CD4-positive, alpha-beta memory T cell (primary cell): ENCODE data around the gene EIF1B. TPM values are rescaled to one million over a fixed set of nuclear protein-coding genes. Genes with fewer than 3 reads are reported as not detected.
"Not testable (repeated sequence)": the region's sequence is repeated elsewhere in the genome, so short reads cannot be mapped to it uniquely, and the experiment has no call there.

ENCODE experiments used
- CTCF ChIA-PET: fragments of 350-600 bp; sonication (Branson Sonifier 250); formaldehyde crosslinking; loops from one replicate; lab custom pipeline; 2021; ENCODE audit warnings: inconsistent platforms; ENCODE audit not compliant: partially characterized antibody; lab: Charles Lee
- POLR2A ChIA-PET: fragments of 350-600 bp; sonication (Branson Sonifier 250); formaldehyde crosslinking; loops from one replicate; lab custom pipeline; 2021; ENCODE audit not compliant: partially characterized antibody; lab: Charles Lee
- DNase-seq, 5 donors: peaks; one replicate each; pipeline versions ENCODE4 v3.0.0 to v3.0.0-alpha.2; 2020 to 2022; ENCODE audit warnings: mixed read lengths in 1 of 5
- H3K27ac ChIP-seq: one replicate; pipeline ENCODE4 v1.7.0; 2013; ENCODE audit warnings: low read depth, low read length
- H3K27me3 ChIP-seq: 2 replicates; pipeline ENCODE4 v1.7.0; 2013; ENCODE audit warnings: mild to moderate bottlenecking, low read length, moderate library complexity; ENCODE audit not compliant: insufficient read depth
- H3K36me3 ChIP-seq: 2 replicates; pipeline ENCODE4 v1.7.0; 2013; ENCODE audit warnings: mild to moderate bottlenecking, low read length, moderate library complexity; ENCODE audit not compliant: insufficient read depth
- H3K4me1 ChIP-seq: 2 replicates; pipeline ENCODE4 v1.7.0; 2013; ENCODE audit warnings: mild to moderate bottlenecking, low read length, moderate library complexity; ENCODE audit not compliant: insufficient read depth
- H3K4me3 ChIP-seq, 2 donors: one replicate each; pipeline ENCODE4 v1.7.0; 2013; ENCODE audit warnings: low read length in 2 of 2, mild to moderate bottlenecking in 1 of 2
- H3K9me3 ChIP-seq, 2 donors: one replicate each; pipeline ENCODE4 v1.7.0; 2013; ENCODE audit warnings: low read length in 2 of 2, control low read depth in 1 of 2; ENCODE audit not compliant: control insufficient read depth in 1 of 2
- H3K27ac Mint-ChIP-seq, 7 donors: one replicate each; pipeline ENCODE4 v1.8.0; 2020 to 2021; ENCODE audit warnings: mixed read lengths in 7 of 7, mild to moderate bottlenecking in 6 of 7, inconsistent platforms in 3 of 7, moderate library complexity in 3 of 7
- H3K27me3 Mint-ChIP-seq, 2 donors: one replicate each; pipeline ENCODE4 v1.8.0; 2020 to 2021; ENCODE audit warnings: mixed read lengths in 2 of 2
- H3K36me3 Mint-ChIP-seq, 2 donors: one replicate each; pipeline ENCODE4 v1.8.0; 2020 to 2021; ENCODE audit warnings: mixed read lengths in 2 of 2, inconsistent platforms in 1 of 2, mild to moderate bottlenecking in 1 of 2
- H3K4me1 Mint-ChIP-seq, 4 donors: one replicate each; pipeline ENCODE4 v1.8.0; 2020 to 2021; ENCODE audit warnings: mixed read lengths in 4 of 4, mild to moderate bottlenecking in 1 of 4
- H3K4me3 Mint-ChIP-seq, 8 donors: one replicate each; pipeline ENCODE4 v1.8.0; 2020 to 2021; ENCODE audit warnings: mixed read lengths in 8 of 8, mild to moderate bottlenecking in 7 of 8, moderate library complexity in 6 of 8, inconsistent platforms in 3 of 8
- H3K9me3 Mint-ChIP-seq, 8 donors: one replicate each; pipeline ENCODE4 v1.8.0; 2020 to 2021; ENCODE audit warnings: mixed read lengths in 8 of 8, mild to moderate bottlenecking in 5 of 8, inconsistent platforms in 3 of 8, moderate library complexity in 1 of 8
- intact Hi-C: fragments of 100-400 bp; cut with micrococcal nuclease; formaldehyde crosslinking; loops from one replicate; pipeline ENCODE4 v1.15.1; 2023
- polyA plus RNA-seq, 2 donors: library from polyadenylated mRNA; unstranded; fragments of 300-500 nt; fragmentation: Illumina TruSeq; gene quantifications; one replicate each; pipeline ENCODE4 v1.2.3, GENCODE V29; 2021
- total RNA-seq, 2 experiments: library from RNA; stranded (reverse); gene quantifications; one replicate each; pipeline ENCODE4 v1.2.3, GENCODE V29; 2021

EIF1B gene
- total and polyA plus RNA-seq, 4 experiments from 2014 or later, result 36.5 to 61.2 (median 60.2) TPM

DNA sequence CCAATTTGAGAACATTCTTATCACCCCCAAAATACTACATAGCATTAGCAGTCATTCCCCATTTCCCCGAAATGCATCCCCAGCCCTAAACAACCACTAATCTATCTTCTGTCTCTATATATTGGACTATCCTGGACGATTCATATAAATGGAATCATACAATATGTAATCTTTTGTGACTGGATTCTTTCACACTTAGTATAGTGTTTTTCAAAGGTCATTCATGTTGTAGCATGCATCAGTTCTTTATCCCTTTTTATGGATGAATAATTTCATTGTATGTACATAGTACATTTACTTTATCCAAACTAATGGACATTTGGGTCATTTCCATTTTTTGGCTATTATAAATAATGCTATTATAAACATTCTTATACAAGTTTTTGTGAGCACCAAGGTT, 27.5 kb upstream of the EIF1B start:
- intact Hi-C loops, result no loop called here
- no peak overlapping the region for H3K4me3 Mint-ChIP-seq
- POLR2A ChIA-PET, result no interaction called here
- H3K9me3 ChIP-seq, result no peaks in the 10 kb centered on the region
- CTCF ChIA-PET, result no interaction called here
- H3K36me3 ChIP-seq, result no peaks in the 10 kb centered on the region
- no peak for DNase-seq
- H3K27me3 Mint-ChIP-seq, result no peaks in the 10 kb centered on the region
- H3K4me1 Mint-ChIP-seq, result no peaks in the 10 kb centered on the region
- peaks cover 0 to 1% of the 10 kb centered on the region in 2 donors for H3K36me3 Mint-ChIP-seq
- H3K4me1 ChIP-seq, result no peaks in the 10 kb centered on the region
- peaks cover 0 to 2% (median 0%) of the 10 kb centered on the region in 8 donors for H3K9me3 Mint-ChIP-seq
- no peaks in the 10 kb centered on the region for H3K27me3 ChIP-seq
- H3K27ac ChIP-seq, result no peak overlapping the region
- no peak overlapping the region for H3K4me3 ChIP-seq
- no peak overlapping the region for H3K27ac Mint-ChIP-seq

- H3K9me3 ChIP-seq, H3K27me3 ChIP-seq, H3K36me3 ChIP-seq, CTCF ChIA-PET, H3K27ac ChIP-seq, H3K4me3 Mint-ChIP-seq, H3K4me1 Mint-ChIP-seq, H3K27me3 Mint-ChIP-seq, DNase-seq, H3K9me3 Mint-ChIP-seq, intact Hi-C loops, H3K4me3 ChIP-seq, H3K36me3 Mint-ChIP-seq, POLR2A ChIA-PET, H3K27ac Mint-ChIP-seq, H3K4me1 ChIP-seq: not testable (repeated sequence)
Measured at GRCh38 chr3:40283057-40283456, 26.4 kb upstream of the EIF1B start.

GRCh38 chr3:40287248-40287647, 22.3 kb upstream of the EIF1B start:
- Mint-ChIP-seq H3K27me3 (no peaks in the 10 kb centered on the region), H3K36me3 (peaks cover 8 to 16% of the 10 kb centered on the region in 2 donors), H3K9me3 (peaks cover 0 to 5% (median 0%) of the 10 kb centered on the region in 8 donors), H3K27ac (no peak overlapping the region), H3K4me1 (peaks cover 0 to 9% (median 0%) of the 10 kb centered on the region in 4 donors), H3K4me3 (no peak overlapping the region)
- no peak overlapping the region for H3K27ac ChIP-seq
- no peaks in the 10 kb centered on the region for H3K36me3 ChIP-seq
- no peaks in the 10 kb centered on the region for H3K9me3 ChIP-seq
- no peaks in the 10 kb centered on the region for H3K4me1 ChIP-seq
- ChIA-PET POLR2A (no interaction called here), CTCF (interaction anchor here (1.4 kb wide), 1 partner anchor 96 kb away, joined by 3 read pairs; no protein-coding TSS in a partner anchor)
- H3K4me3 ChIP-seq, result no peak overlapping the region
- intact Hi-C loops, result no loop called here
- no peaks in the 10 kb centered on the region for H3K27me3 ChIP-seq
- no peak for DNase-seq

DNA sequence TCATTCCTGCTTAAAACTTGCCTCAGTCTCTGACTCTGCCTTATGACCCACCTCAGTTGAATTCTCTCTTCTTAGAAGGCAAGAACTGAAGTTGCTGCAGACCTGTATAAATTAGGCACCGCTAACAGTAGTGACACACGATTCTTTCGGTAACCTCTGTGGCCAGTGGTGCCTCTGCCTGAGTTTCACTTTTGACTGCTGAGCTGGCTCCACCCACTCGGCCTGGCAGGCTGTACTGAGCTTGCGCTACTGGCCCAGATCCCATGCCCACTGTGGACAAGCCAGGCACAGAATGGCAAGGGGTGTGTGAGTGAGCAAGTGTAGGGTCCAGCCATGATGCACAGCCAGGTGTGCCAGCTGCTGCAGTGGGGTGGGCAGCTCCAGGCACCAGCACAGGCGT, 19.1 kb upstream of the EIF1B start:
- H3K36me3 ChIP-seq, result no peaks in the 10 kb centered on the region
- H3K9me3 ChIP-seq, result no peaks in the 10 kb centered on the region
- H3K4me1 Mint-ChIP-seq, result peaks cover 0 to 9% (median under 1%) of the 10 kb centered on the region in 4 donors
- DNase-seq, result peak in 4 of 5 donors; percentile 12 to 44 (median 27)
- H3K27ac ChIP-seq, result no peak overlapping the region
- peak overlapping the region; percentile 11 to 90 (median 83) for H3K27ac Mint-ChIP-seq
- peak overlapping the region; percentile 37 to 82 (median 68) for H3K4me3 Mint-ChIP-seq
- ChIA-PET CTCF (interaction anchor here (1.7 kb wide), 1 partner anchor 18 kb away, joined by 6 read pairs; no protein-coding TSS in a partner anchor), POLR2A (no interaction called here)
- peaks cover 0 to 5% (median 0%) of the 10 kb centered on the region in 8 donors for H3K9me3 Mint-ChIP-seq
- no peaks in the 10 kb centered on the region for H3K27me3 Mint-ChIP-seq
- no peaks in the 10 kb centered on the region for H3K27me3 ChIP-seq
- intact Hi-C loops, result no loop called here
- H3K36me3 Mint-ChIP-seq, result peaks cover 17 to 27% of the 10 kb centered on the region in 2 donors
- no peak overlapping the region for H3K4me3 ChIP-seq
- H3K4me1 ChIP-seq, result no peaks in the 10 kb centered on the region

DNA sequence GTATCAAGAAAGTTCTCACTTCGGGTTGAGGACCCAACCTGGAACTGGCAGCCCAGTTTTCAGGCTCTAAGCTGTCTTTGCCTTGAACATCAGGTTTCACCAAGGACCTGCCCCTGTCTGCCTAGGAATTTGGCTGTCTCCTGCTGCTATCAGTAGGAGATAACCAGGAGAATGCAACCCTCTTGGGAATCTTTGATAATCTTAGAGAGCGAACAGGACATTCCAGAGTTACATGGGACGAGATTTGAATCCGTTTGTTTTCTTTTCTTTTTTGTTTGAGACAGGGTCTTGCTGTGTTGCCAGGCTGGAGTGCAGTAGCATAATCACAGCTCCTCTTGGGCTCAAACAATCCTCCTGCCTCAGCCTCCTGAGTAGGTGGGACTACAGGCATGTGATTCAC, 18.0 kb upstream of the EIF1B start:
- no peak overlapping the region for H3K4me3 Mint-ChIP-seq

GRCh38 chr3:40292637-40293349, 16.7 kb upstream of the EIF1B start:
- peaks cover 24 to 32% of the 10 kb centered on the region in 2 donors for H3K36me3 Mint-ChIP-seq
- no peaks in the 10 kb centered on the region for H3K36me3 ChIP-seq
- DNase-seq, result no peak
- POLR2A ChIA-PET, result no interaction called here
- H3K9me3 ChIP-seq, result no peaks in the 10 kb centered on the region
- no peak overlapping the region for H3K27ac ChIP-seq
- intact Hi-C loops, result no loop called here
- no peaks in the 10 kb centered on the region for H3K27me3 Mint-ChIP-seq
- H3K27ac Mint-ChIP-seq, result no peak overlapping the region
- H3K9me3 Mint-ChIP-seq, result peaks cover 0 to 3% (median 0%) of the 10 kb centered on the region in 8 donors
- no peak overlapping the region for H3K4me3 Mint-ChIP-seq
- no peak overlapping the region for H3K4me3 ChIP-seq
- CTCF ChIA-PET, result interaction anchor here (2.0 kb wide), 1 partner anchor 16 kb away, joined by 5 read pairs; no protein-coding TSS in a partner anchor
- H3K4me1 ChIP-seq, result no peaks in the 10 kb centered on the region
- peaks cover 0 to 9% (median under 1%) of the 10 kb centered on the region in 4 donors for H3K4me1 Mint-ChIP-seq
- no peaks in the 10 kb centered on the region for H3K27me3 ChIP-seq

More for the DNA sequence above, 18.0 kb upstream of the EIF1B start:
- intact Hi-C loops, result no loop called here
- ChIA-PET CTCF (no interaction called here), POLR2A (no interaction called here)
- Histone ChIP-seq H3K27me3 (no peaks in the 10 kb centered on the region), H3K4me3 (no peak overlapping the region), H3K4me1 (no peaks in the 10 kb centered on the region), H3K9me3 (no peaks in the 10 kb centered on the region), H3K36me3 (no peaks in the 10 kb centered on the region), H3K27ac (no peak overlapping the region)
- H3K4me1 Mint-ChIP-seq, result peaks cover 0 to 9% (median under 1%) of the 10 kb centered on the region in 4 donors
- H3K27me3 Mint-ChIP-seq, result no peaks in the 10 kb centered on the region
- H3K27ac Mint-ChIP-seq, result peak overlapping the region in 1 of 7 donors; percentile 36
- peaks cover 0 to 3% (median 0%) of the 10 kb centered on the region in 8 donors for H3K9me3 Mint-ChIP-seq
- no peak for DNase-seq
- H3K36me3 Mint-ChIP-seq, result peaks cover 21 to 30% of the 10 kb centered on the region in 2 donors

- Mint-ChIP-seq H3K4me3 (no peak overlapping the region), H3K36me3 (peaks cover 26 to 27% of the 10 kb centered on the region in 2 donors), H3K27me3 (no peaks in the 10 kb centered on the region), H3K4me1 (peaks cover 0 to 9% (median under 1%) of the 10 kb centered on the region in 4 donors), H3K9me3 (peaks cover 0 to 3% (median 0%) of the 10 kb centered on the region in 8 donors), H3K27ac (no peak overlapping the region)
- Histone ChIP-seq H3K36me3 (no peaks in the 10 kb centered on the region), H3K9me3 (no peaks in the 10 kb centered on the region), H3K4me1 (no peaks in the 10 kb centered on the region), H3K4me3 (no peak overlapping the region), H3K27me3 (no peaks in the 10 kb centered on the region), H3K27ac (no peak overlapping the region)
- ChIA-PET CTCF (interaction anchor here (0.8 to 2.0 kb wide), 3 partner anchors 10 to 23 kb away, joined by 3 to 5 read pairs (median 3); no protein-coding TSS in a partner anchor), POLR2A (no interaction called here)
- intact Hi-C loops, result no loop called here
- DNase-seq, result no peak
Measured at GRCh38 chr3:40294434-40294833, 15.1 kb upstream of the EIF1B start.
